Activated B cell treated with CpG ODN at 0.5 μM for 24 hours (primary cell): ENCODE data around the gene NDUFV1. TPM values are rescaled to one million over a fixed set of nuclear protein-coding genes. Genes with fewer than 3 reads are reported as not detected.
"Not testable (repeated sequence)": the region's sequence is repeated elsewhere in the genome, so short reads cannot be mapped to it uniquely, and the experiment has no call there.

ENCODE experiments used
- ATAC-seq: fragments of 200-7000 bp; cut with Tn5 transposase; one replicate; pipeline ENCODE4 v1.10.0; 2021; ENCODE audit warnings: low read depth, mild to moderate bottlenecking, moderate library complexity
- CTCF ChIA-PET: fragments of 350-600 bp; sonication (Branson Sonifier 250); formaldehyde crosslinking; loops from one replicate; lab custom pipeline; 2021; ENCODE audit warnings: antibody characterized with exemption; lab: Charles Lee
- POLR2A ChIA-PET: fragments of 350-600 bp; sonication (Branson Sonifier 250); formaldehyde crosslinking; loops from one replicate; lab custom pipeline; 2021; ENCODE audit warnings: antibody characterized with exemption; lab: Charles Lee
- DNase-seq: peaks from one replicate; pipeline ENCODE4 v3.0.0; 2022
- H3K27ac Mint-ChIP-seq: one replicate; pipeline ENCODE4 v1.8.0; 2020; ENCODE audit warnings: mixed read lengths
- H3K27me3 Mint-ChIP-seq: one replicate; pipeline ENCODE4 v1.8.0; 2021; ENCODE audit warnings: mixed read lengths
- H3K36me3 Mint-ChIP-seq: one replicate; pipeline ENCODE4 v1.8.0; 2021; ENCODE audit warnings: low read depth, mixed read lengths
- H3K4me1 Mint-ChIP-seq: one replicate; pipeline ENCODE4 v1.8.0; 2021; ENCODE audit warnings: mixed read lengths
- H3K4me3 Mint-ChIP-seq: one replicate; pipeline ENCODE4 v1.8.0; 2020; ENCODE audit warnings: mild to moderate bottlenecking, mixed read lengths
- H3K9me3 Mint-ChIP-seq: one replicate; pipeline ENCODE4 v1.8.0; 2020; ENCODE audit warnings: mixed read lengths
- intact Hi-C: fragments of 100-400 bp; cut with micrococcal nuclease; formaldehyde crosslinking; loops from one replicate; pipeline ENCODE4 v1.15.1; 2024
- total RNA-seq: library from RNA; stranded (reverse); gene quantifications from 2 replicates; pipeline ENCODE4 v1.2.3, GENCODE V29; 2022
- TF ChIP-seq, protein P1 (sequence below): fragments of 200-600 bp; IDR thresholded peaks from one replicate; pipeline ENCODE4 v1.8.0; 2022; ENCODE audit warnings: antibody characterized with exemption, mild to moderate bottlenecking

NDUFV1 gene
- total RNA-seq, 1 donor from 2014 or later, result 221 TPM

DNA sequence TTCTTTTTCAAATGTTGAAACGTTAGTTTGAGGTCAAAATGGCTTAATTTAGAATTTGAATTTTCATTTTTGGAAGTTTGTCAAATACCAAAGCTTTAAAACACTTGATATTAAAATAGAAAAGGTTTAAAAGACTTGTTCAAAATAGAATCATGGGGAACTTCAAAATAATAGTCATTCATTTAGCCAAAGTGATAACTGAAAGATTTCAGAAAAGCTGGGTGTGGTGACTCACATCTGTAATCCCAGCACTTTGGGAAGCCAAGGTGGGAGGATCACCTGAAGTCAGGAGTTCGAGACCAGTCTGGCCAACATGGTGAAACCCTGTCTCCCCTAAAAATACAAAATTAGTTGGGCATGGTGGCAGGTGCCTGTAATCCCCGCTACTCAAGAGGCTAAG, 12.3 kb upstream of the NDUFV1 start:
- H3K27me3 Mint-ChIP-seq, result no peaks in the 10 kb centered on the region
- H3K4me3 Mint-ChIP-seq, result no peak overlapping the region
- intact Hi-C loops, result no loop called here
- no peak for DNase-seq
- no peak overlapping the region for H3K27ac Mint-ChIP-seq
- H3K36me3 Mint-ChIP-seq, result no peaks in the 10 kb centered on the region
- ChIA-PET POLR2A (interaction anchor here (0.7 to 1.5 kb wide), 2 partner anchors 10 to 55 kb away, joined by 3 to 5 read pairs; no protein-coding TSS in a partner anchor), CTCF (no interaction called here)
- TF ChIP-seq, protein P1, sequence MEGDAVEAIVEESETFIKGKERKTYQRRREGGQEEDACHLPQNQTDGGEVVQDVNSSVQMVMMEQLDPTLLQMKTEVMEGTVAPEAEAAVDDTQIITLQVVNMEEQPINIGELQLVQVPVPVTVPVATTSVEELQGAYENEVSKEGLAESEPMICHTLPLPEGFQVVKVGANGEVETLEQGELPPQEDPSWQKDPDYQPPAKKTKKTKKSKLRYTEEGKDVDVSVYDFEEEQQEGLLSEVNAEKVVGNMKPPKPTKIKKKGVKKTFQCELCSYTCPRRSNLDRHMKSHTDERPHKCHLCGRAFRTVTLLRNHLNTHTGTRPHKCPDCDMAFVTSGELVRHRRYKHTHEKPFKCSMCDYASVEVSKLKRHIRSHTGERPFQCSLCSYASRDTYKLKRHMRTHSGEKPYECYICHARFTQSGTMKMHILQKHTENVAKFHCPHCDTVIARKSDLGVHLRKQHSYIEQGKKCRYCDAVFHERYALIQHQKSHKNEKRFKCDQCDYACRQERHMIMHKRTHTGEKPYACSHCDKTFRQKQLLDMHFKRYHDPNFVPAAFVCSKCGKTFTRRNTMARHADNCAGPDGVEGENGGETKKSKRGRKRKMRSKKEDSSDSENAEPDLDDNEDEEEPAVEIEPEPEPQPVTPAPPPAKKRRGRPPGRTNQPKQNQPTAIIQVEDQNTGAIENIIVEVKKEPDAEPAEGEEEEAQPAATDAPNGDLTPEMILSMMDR, result no peak
- H3K9me3 Mint-ChIP-seq, result no peaks in the 10 kb centered on the region
- no peak for ATAC-seq
- H3K4me1 Mint-ChIP-seq, result peaks cover 12% of the 10 kb centered on the region

DNA sequence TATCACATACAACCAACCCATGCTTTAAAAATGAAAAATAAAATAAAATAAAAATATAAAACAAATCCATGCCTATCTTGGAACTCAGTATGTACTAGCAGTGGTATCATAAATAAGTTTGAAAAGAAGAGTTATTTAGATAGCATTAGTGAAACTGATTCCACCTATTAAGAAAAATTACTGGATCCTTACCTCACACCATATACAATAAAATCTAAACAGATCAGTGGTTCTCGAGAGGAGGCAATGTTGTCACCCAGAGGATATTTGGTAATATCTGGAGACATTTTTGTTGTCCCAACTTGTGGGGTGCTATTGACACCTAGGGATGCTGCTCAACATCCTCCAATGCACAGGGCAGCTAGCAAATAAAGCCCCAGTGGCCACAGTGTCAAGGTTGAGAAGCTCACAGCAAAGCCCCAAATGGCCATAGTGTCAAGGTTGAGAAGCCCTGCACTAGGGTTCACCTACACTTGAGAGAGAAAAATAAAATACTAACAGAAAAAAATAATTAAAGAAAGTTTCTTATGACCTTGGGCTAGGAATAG, 9.9 kb upstream of the NDUFV1 start:
- Mint-ChIP-seq H3K4me3 (no peak overlapping the region), H3K4me1 (peaks cover 20% of the 10 kb centered on the region), H3K9me3 (no peaks in the 10 kb centered on the region), H3K36me3 (no peaks in the 10 kb centered on the region), H3K27ac (no peak overlapping the region), H3K27me3 (no peaks in the 10 kb centered on the region)
- ChIA-PET POLR2A (interaction anchor here (0.6 kb wide), 1 partner anchor 103 kb away, joined by 4 read pairs; no protein-coding TSS in a partner anchor), CTCF (no interaction called here)
- ATAC-seq (no peak), DNase-seq (no peak)
- intact Hi-C loops, result no loop called here
- TF ChIP-seq, protein P1, result no peak

DNA sequence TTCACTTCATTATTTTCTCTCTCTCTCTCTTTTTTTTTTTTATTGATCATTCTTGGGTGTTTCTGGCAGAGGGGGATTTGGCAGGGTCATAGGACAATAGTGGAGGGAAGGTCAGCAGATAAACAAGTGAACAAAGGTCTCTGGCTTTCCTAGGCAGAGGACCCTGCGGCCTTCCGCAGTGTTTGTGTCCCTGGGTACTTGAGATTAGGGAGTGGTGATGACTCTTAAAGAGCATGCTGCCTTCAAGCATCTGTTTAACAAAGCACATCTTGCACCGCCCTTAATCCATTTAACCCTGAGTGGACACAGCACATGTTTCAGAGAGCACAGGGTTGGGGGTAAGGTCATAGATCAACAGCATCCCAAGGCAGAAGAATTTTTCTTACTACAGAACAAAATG, 9.3 kb upstream of the NDUFV1 start:
- H3K9me3 Mint-ChIP-seq, POLR2A ChIA-PET, H3K27ac Mint-ChIP-seq, H3K4me3 Mint-ChIP-seq, H3K27me3 Mint-ChIP-seq, H3K36me3 Mint-ChIP-seq, CTCF ChIA-PET, intact Hi-C loops, ATAC-seq, DNase-seq: not testable (repeated sequence)
- H3K4me1 Mint-ChIP-seq, result peaks cover 20% of the 10 kb centered on the region

DNA sequence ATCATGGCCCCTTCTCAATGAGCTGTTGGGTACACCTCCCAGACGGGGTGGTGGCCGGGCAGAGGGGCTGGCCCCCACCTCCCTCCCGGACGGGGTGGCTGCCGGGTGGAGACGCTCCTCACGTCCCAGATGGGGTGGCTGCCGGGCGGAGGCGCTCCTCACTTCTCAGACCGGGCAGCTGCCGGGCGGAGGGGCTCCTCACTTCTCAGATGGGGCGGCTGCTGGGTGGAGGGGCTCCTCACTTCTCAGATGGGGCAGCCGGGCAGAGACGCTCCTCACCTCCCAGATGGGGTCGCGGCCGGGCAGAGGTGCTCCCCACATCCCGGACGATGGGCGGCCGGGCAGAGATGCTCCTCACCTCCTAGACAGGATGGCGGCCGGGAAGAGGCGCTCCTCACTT, 8.8 kb upstream of the NDUFV1 start:
- H3K36me3 Mint-ChIP-seq, CTCF ChIA-PET, DNase-seq, H3K27ac Mint-ChIP-seq, H3K27me3 Mint-ChIP-seq, H3K9me3 Mint-ChIP-seq, POLR2A ChIA-PET, H3K4me3 Mint-ChIP-seq, intact Hi-C loops, ATAC-seq: not testable (repeated sequence)
- H3K4me1 Mint-ChIP-seq, result peaks cover 20% of the 10 kb centered on the region

DNA sequence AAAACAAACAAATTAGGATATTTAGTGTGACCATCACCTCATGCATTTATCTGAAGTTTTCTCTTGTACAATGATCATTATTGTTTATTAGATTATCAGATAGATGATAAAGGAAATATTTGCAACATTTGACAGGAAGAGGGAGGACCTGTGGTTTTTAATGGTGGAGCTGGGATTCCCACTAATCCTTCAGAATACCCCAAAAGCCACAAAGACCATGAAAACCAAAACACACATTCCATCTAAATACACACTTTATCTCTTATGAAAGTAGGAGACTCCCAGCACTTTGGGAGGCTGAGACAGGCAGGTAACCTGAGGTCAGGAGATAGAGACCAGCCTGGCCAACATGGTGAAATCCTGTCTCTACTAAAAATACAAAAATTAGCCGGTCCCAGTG, 7.6 kb upstream of the NDUFV1 start:
- intact Hi-C loops, result no loop called here
- H3K4me3 Mint-ChIP-seq, result no peak overlapping the region
- H3K9me3 Mint-ChIP-seq, result no peaks in the 10 kb centered on the region
- DNase-seq (no peak), ATAC-seq (no peak)
- ChIA-PET CTCF (no interaction called here), POLR2A (no interaction called here)
- H3K27me3 Mint-ChIP-seq, result peaks cover under 1% of the 10 kb centered on the region
- TF ChIP-seq, protein P1, result no peak
- peaks cover 20% of the 10 kb centered on the region for H3K4me1 Mint-ChIP-seq
- H3K36me3 Mint-ChIP-seq, result no peaks in the 10 kb centered on the region
- no peak overlapping the region for H3K27ac Mint-ChIP-seq

DNA sequence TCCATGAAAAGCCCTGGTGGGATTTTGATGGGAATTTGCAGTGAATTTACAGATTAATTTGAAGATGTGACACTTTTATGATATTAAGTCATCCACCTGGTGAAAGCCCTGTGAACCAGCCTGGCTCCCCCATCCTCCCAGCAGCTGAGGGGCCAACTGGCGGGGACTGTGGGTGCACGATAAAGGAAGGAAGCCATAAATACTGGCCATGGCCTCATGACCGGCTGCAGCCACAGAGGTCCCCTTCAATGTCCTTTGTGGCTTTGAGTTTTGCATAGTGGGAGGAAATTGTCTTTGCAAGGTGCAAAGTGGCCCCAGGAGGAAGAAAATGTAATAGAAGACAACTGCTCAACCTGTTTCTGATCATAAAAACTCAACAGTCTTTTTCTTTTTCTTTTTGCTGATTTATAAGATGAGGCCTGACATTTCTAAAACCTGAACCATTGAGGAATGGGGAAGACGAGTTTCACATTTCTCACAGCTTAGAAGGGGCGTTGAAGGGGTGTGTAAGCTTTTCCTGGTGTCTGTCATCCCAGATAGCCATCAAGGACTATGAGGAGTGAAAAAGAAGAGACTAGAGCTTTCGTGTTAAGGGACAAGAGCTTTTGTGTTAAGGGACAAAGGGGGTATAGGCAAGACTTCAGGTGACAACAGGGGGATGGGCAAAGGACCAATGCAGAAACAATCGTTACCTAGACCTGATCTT, 6.3 kb upstream of the NDUFV1 start:
- no peak for DNase-seq
- POLR2A ChIA-PET, result interaction anchor here (0.8 to 1.0 kb wide), 2 partner anchors 12 to 16 kb away, joined by 3 to 4 read pairs; no protein-coding TSS in a partner anchor
- CTCF ChIA-PET, result interaction anchor here (0.5 kb wide), 1 partner anchor 264 kb away, joined by 3 read pairs; no protein-coding TSS in a partner anchor
- H3K36me3 Mint-ChIP-seq, result no peaks in the 10 kb centered on the region
- H3K9me3 Mint-ChIP-seq, result no peaks in the 10 kb centered on the region
- ATAC-seq, result peak; percentile 56
- TF ChIP-seq, protein P1, result no peak
- peaks cover 20% of the 10 kb centered on the region for H3K4me1 Mint-ChIP-seq
- H3K27ac Mint-ChIP-seq, result no peak overlapping the region
- intact Hi-C loops, result no loop called here
- no peak overlapping the region for H3K4me3 Mint-ChIP-seq
- peaks cover 8% of the 10 kb centered on the region for H3K27me3 Mint-ChIP-seq
